22Rv1 (cell line): ENCODE results near the gene RANBP17.
A peak's percentile ranks its signal among the peaks of the same experiment; 100 is the strongest.

Experiments used
- H3K27ac ChIP-seq: fragments of 450-650 bp; 2 replicates; pipeline ENCODE4 v1.5.1; 2017
- ZFX ChIP-seq: fragments of 450-650 bp; IDR thresholded peaks from 2 replicates; pipeline ENCODE4 v1.6.1; 2017; ENCODE audit warnings: antibody characterized with exemption, borderline replicate concordance
- TF ChIP-seq, protein P1 (sequence below): fragments of 450-650 bp; IDR thresholded peaks from 2 replicates; pipeline ENCODE4 v1.5.1; 2017; ENCODE audit warnings: mild to moderate bottlenecking

RANBP17 gene

DNA sequence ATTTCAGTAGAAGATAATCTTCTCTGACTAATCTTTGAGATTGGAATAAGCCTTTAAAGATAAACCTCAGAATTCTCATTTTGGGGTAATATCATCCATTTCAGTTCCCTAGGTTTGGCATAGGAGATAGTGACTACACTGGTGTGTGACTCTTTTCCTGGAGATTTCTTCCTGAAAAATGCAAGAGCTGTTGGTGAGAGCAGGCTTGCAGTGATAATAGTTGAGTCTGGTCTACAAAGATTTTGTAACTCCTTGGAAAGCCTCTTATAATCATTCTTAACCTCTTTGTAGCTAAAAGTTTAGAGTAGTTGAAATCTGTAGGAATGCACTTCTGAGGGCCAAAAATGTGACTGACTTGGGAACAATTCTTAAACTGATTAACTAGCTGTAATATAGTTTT is 23.4 kb downstream of the RANBP17 start:
- H3K27ac ChIP-seq, result no peak overlapping the region
- TF ChIP-seq ZFX, result no peak
- TF ChIP-seq, protein P1, sequence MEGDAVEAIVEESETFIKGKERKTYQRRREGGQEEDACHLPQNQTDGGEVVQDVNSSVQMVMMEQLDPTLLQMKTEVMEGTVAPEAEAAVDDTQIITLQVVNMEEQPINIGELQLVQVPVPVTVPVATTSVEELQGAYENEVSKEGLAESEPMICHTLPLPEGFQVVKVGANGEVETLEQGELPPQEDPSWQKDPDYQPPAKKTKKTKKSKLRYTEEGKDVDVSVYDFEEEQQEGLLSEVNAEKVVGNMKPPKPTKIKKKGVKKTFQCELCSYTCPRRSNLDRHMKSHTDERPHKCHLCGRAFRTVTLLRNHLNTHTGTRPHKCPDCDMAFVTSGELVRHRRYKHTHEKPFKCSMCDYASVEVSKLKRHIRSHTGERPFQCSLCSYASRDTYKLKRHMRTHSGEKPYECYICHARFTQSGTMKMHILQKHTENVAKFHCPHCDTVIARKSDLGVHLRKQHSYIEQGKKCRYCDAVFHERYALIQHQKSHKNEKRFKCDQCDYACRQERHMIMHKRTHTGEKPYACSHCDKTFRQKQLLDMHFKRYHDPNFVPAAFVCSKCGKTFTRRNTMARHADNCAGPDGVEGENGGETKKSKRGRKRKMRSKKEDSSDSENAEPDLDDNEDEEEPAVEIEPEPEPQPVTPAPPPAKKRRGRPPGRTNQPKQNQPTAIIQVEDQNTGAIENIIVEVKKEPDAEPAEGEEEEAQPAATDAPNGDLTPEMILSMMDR, result no peak

DNA sequence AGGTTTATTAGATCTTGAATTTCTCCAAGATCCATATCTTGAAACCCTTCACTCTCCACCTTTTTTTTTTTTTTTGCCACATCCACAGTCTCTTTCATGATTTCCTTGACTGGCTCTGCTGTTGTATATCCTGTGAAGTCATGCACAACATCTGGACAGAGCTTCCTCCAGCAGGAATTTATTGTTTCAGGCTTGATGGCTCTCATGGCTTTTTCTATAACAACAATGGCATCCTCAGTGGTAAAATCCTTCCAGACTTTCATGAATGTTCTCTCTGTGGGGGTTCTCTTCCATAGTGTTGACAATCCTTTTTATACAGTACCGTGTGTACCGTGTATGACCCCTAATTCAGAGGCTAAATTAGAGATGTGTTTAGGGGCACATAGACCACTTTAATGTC is 24.0 kb downstream of the RANBP17 start:
- no peak overlapping the region for H3K27ac ChIP-seq
- TF ChIP-seq, protein P1, result no peak
- no peak for TF ChIP-seq ZFX

DNA sequence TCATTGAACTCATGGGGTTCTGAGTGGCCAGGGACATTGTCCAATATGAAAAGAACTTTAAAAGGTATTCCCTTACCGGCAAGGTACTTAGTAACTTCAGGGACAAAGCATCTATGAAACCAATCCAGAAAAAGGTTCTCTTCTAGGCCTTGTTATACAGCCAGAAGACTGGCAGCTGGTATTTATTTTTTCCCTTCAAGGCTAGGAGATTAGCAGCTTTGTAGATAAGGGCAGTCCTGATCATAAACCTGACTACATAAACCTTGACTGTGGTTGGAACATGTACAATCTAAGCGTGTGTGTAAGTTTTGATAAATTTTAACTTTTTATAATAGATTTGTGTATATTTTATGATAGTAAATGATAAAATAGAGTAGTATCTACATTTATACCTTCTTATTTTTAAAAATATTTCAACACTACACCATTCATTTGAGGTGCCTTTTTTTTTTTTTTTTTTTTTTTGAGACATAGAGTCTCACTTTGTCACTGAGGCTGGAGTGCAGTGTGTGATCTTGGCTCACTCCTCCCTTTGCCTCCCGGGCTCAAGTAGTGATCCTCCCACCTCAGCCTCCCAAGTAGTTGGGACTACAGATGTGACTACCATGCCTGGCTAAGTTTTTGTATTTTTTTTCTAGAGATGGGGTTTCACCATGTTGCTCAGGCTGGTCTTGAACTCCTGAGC is 24.5 kb downstream of the RANBP17 start:
- no peak for TF ChIP-seq ZFX
- TF ChIP-seq, protein P1, result no peak
- H3K27ac ChIP-seq, result no peak overlapping the region

DNA sequence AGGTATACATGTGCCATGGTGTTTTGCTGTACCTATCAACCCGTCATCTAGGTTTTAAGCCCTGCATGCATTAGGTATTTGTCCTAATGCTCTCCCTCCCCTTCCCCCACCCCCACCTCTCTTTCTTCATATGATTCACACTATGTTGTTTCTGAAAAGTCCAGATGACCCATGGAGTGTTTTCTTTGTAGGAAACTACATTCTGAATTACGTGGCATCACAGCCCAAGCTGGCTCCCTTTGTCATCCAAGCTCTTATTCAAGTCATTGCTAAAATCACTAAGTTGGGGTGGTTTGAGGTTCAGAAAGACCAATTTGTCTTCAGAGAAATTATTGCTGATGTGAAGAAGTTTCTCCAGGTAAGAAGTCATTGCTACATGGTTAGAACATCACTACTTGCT is 30.4 kb downstream of the RANBP17 start:
- H3K27ac ChIP-seq, result no peak overlapping the region
- TF ChIP-seq, protein P1, result no peak
- no peak for TF ChIP-seq ZFX

DNA sequence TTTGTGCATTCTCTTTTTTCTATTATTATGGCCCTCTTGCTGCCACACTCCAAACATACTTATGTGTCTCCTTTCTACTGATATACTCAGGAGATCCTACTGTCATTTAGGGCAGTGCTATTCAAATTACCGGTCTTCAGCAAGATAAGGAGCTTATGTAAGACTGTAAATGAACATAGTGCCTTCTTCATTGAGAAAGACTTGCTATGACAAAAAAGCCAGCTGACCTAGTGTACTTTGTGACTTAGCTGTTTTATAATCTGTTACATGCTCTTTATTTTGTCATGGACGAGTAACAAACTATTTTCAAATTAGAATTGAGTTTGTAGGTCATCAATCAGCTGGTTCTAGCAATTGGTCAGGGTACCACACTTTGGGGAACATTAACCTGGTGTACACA is 32.8 kb downstream of the RANBP17 start:
- TF ChIP-seq, protein P1, result no peak
- no peak for TF ChIP-seq ZFX
- no peak overlapping the region for H3K27ac ChIP-seq

DNA sequence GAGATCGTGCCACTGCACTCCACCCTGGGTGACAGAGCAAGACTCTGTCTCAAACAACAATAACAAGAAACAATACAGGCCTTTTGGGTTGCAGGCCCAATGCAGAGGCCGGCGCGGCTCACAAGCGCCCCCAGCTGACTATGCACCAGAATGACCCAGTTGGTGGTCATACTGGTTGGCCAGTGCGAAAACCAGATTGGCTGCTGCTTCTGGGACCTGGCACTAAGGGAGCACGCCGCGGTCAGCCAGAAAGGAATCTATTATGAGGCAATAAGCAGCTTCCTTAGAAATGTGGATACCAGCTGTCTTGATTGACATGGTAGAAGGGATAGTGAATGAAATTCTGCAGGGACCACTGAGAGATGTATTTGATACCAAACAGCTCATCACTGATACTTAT is 35.0 kb downstream of the RANBP17 start:
- H3K27ac ChIP-seq, result no peak overlapping the region
- TF ChIP-seq, protein P1, result peak; percentile 61
- TF ChIP-seq ZFX, result no peak

DNA sequence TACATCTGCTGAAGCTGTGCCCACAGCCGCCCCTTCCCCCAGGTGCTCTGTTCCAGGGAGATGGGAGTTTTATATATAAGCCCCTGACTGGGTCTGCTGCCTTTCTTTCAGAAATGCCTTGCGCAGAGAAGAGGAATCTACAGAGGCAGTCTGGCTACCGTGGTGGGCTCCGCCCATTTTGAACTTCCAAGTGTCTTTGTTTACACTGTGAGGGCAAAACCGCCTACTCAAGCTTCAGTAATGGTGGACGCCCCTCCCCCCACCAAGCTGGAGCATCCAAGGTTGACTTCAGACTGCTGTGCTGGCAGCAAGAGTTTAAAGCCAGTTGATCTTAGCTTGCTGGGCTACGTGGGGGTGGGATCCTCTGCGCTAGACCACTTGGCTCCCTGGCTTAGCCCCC is 41.3 kb downstream of the RANBP17 start:
- no peak overlapping the region for H3K27ac ChIP-seq
- TF ChIP-seq ZFX, result no peak

DNA sequence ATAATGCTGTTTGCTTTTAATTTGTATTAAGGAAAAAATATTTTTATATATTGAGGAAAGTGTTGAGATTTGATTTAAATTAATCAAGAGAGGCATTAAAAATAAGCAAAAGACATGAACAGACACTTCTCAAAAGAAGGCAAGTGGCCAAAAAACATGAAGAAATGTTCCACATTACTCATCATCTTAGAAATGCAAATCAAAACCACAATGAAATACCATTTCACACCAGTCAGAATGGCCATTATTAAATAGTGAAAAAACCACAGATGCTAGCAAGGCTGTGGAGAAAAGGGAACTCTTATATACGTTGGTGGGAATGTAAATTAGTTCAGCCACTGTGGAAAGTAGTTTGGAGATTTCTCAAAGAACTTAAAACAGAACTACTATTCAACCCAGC is 45.9 kb downstream of the RANBP17 start:
- no peak for TF ChIP-seq ZFX
- TF ChIP-seq, protein P1, result no peak
- no peak overlapping the region for H3K27ac ChIP-seq
